ENCODE data around the gene MILR1. TPM values are rescaled to one million over a fixed set of nuclear protein-coding genes. Genes with fewer than 3 reads are reported as not detected.
A peak's percentile ranks its signal among the peaks of the same experiment; 100 is the strongest.

MILR1 gene
- total RNA-seq, 1 experiment from 2014 or later, result 9.8 TPM

DNA sequence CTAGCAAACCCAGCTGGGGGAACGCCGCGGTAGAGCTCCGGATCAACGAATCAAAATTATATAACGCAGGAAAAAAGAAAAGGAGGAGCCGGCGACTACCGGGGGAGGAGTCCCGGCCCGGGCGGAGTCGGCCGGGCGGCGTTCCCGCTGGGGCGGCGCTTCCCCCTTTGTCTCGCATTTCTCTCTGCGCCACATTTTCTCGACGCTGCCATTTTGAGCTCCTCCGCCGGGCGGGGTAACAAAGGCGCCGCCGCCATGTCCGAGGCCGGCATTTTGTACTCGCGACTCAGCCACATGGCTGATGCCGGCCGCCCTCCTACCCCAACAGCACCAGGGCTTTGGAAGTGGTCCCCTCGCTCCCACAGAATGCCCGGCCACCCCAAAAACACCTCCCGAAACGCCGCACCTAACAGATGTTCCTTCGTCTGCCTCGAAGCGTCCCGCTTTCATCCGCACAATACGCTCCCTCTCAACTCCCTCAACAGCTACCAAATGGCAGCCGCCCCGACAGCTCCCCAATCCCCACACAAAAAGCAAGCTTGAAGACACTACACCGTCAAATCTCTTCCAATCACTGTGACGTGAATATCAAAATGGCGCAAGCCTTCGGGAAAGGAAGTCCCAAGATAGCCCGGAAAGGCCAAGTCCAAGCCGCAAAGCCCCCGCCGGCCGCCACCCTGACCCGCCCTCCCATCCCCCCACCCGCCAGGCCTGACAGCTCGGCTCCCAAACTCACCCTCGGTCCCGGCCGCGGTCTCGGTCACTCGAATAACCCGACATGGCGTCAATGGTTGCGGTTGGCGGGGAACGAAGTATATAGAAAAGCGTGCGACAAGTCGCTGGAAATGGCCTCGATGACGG lies 56.7 kb downstream of the MILR1 start:
- ChIA-PET CTCF (interaction anchor here (0.6 to 1.2 kb wide), 3 partner anchors 84 to 231 kb away, joined by 3 to 4 read pairs (median 3); no protein-coding TSS in a partner anchor), POLR2A (interaction anchor here (0.6 to 6.5 kb wide), 57 partner anchors 9 to 883 kb away, joined by 3 to 225 read pairs (median 4); partner anchors contain the start of genes MILR1, PECAM1, POLG2 and SMURF2)
- intact Hi-C loops (cut with micrococcal nuclease), result loop anchor here (1.0 to 2.0 kb wide), 2 partner anchors 8 to 143 kb away; partner anchors contain the start of gene POLG2
- Mint-ChIP-seq H3K36me3 (ENCODE audit: insufficient read depth, unreplicated experiment) (peaks cover 76% of the 10 kb centered on the region), H3K4me1 (ENCODE audit: insufficient read depth, unreplicated experiment) (peaks cover 43% of the 10 kb centered on the region), H3K9me3 (ENCODE audit: unreplicated experiment) (no peaks in the 10 kb centered on the region), H3K27ac (ENCODE audit: low read depth, unreplicated experiment) (peak overlapping the region; percentile 100), H3K27me3 (ENCODE audit: insufficient read depth, unreplicated experiment) (no peaks in the 10 kb centered on the region), H3K4me3 (ENCODE audit: unreplicated experiment) (peak overlapping the region; percentile 99)
- TSS peak; percentile 26 for BruUV-seq (replicated peaks)
- TF ChIP-seq, protein P1, sequence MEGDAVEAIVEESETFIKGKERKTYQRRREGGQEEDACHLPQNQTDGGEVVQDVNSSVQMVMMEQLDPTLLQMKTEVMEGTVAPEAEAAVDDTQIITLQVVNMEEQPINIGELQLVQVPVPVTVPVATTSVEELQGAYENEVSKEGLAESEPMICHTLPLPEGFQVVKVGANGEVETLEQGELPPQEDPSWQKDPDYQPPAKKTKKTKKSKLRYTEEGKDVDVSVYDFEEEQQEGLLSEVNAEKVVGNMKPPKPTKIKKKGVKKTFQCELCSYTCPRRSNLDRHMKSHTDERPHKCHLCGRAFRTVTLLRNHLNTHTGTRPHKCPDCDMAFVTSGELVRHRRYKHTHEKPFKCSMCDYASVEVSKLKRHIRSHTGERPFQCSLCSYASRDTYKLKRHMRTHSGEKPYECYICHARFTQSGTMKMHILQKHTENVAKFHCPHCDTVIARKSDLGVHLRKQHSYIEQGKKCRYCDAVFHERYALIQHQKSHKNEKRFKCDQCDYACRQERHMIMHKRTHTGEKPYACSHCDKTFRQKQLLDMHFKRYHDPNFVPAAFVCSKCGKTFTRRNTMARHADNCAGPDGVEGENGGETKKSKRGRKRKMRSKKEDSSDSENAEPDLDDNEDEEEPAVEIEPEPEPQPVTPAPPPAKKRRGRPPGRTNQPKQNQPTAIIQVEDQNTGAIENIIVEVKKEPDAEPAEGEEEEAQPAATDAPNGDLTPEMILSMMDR (IDR thresholded peaks at IDR 0.05; ENCODE audit: unreplicated experiment), result no peak
- DNase-seq (ENCODE audit: unreplicated experiment), result peak; percentile 87

DNA sequence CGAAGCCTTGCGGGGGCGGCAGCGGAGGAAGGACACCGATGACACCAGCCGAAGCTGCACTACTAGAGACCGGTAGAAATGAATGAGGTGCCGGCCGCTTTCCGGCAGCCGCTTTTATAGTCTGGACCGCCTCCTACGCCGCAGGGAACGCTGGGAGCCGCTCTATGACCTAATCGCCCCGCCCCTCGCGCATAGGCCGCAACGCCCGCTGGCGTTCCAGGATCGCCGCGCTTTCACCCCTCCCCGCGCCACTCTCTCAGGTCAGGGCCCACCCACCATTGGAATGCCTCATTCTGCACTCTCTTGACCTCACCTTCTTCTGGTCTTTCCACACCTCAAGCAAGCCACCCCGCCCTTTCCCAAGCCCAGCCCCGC lies 57.3 kb downstream of the MILR1 start, which contains the start of gene DDX5:
TSS of gene DDX5 (minus strand) at position 89 of the 375 bp plus-strand sequence. CDS start 170 bp downstream, outside the sequence.
- peak within 1 kb of the TSS; percentile 99 for H3K4me3 Mint-ChIP-seq (ENCODE audit: unreplicated experiment)
- no peaks in the 10 kb centered on the region for H3K27me3 Mint-ChIP-seq (ENCODE audit: insufficient read depth, unreplicated experiment)
- ChIA-PET CTCF (interaction anchor here (0.6 to 1.7 kb wide), 5 partner anchors 15 to 599 kb away, joined by 3 to 8 read pairs (median 3); no protein-coding TSS in a partner anchor), POLR2A (interaction anchor here (0.6 to 6.5 kb wide), 60 partner anchors 9 to 765 kb away, joined by 3 to 225 read pairs (median 5); partner anchors contain the start of genes CCDC47, POLG2, SMARCD2 and SMURF2)
- no TSS peak for BruUV-seq (replicated peaks)
- H3K9me3 Mint-ChIP-seq (ENCODE audit: unreplicated experiment), result no peaks in the 10 kb centered on the region
- peak; percentile 99 for DNase-seq (ENCODE audit: unreplicated experiment)
- H3K4me1 Mint-ChIP-seq (ENCODE audit: insufficient read depth, unreplicated experiment), result peaks cover 40% of the 10 kb centered on the region
- peak within 1 kb of the TSS; percentile 100 for H3K27ac Mint-ChIP-seq (ENCODE audit: low read depth, unreplicated experiment)
- peaks cover 76% of the 10 kb centered on the region for H3K36me3 Mint-ChIP-seq (ENCODE audit: insufficient read depth, unreplicated experiment)
- TF ChIP-seq, protein P1 (IDR thresholded peaks at IDR 0.05; ENCODE audit: unreplicated experiment), result no peak
- intact Hi-C loops (cut with micrococcal nuclease), result loop anchor here (2.0 kb wide), 1 partner anchor 143 kb away; no protein-coding TSS in a partner anchor

DNA sequence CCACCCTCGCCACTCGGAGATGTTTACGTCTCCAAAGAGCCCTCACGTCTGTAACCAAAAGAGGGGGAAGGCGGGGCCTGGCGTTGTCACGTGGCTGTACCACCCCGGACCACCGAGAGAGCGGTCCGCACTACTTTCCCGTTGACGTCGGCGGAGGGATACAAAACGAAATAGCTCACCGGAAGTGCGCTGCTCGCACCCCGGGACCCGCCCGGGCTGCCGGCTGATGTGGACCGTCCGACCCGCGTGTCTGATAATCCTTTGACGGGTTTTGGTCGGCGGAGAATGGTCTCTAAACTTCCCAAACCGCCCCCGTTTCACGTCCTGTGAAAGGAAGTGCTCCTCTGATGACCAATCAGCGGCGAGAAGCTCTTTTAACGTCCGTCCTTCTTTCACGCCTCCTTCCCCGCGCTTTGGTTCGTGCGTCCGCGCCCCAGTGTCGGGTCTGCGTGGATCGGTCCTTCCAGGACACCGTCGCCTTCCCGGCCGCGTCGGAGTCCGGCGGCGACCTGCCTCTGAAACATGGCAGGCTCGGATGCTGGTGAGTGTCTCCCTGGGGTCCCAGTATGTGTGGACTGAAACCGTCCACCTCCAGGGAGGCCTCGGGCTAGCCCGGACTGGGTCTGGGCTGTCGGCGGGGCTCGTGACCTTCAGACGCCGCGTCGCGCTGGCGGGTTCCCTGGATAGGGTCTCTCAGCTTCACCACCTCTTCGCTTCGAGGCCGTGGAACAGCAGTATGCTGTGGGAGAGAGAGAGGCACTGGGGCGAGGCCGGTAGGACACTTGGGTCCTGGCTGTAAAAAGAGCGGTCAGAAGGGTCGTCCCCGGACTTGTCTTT lies 57.9 kb downstream of the MILR1 start, which contains the start of gene CEP95:
TSS of gene CEP95 (plus strand) at position 402 of the 837 bp plus-strand sequence. CDS start at position 523, 121 bp downstream.
- DNase-seq (ENCODE audit: unreplicated experiment), result peak; percentile 96
- intact Hi-C loops (cut with micrococcal nuclease), result loop anchor here (1.0 to 2.0 kb wide), 2 partner anchors 86 to 142 kb away; no protein-coding TSS in a partner anchor
- BruUV-seq (replicated peaks), result no TSS peak
- Mint-ChIP-seq H3K4me1 (ENCODE audit: insufficient read depth, unreplicated experiment) (peaks cover 34% of the 10 kb centered on the region), H3K9me3 (ENCODE audit: unreplicated experiment) (no peaks in the 10 kb centered on the region), H3K36me3 (ENCODE audit: insufficient read depth, unreplicated experiment) (peaks cover 76% of the 10 kb centered on the region), H3K27me3 (ENCODE audit: insufficient read depth, unreplicated experiment) (no peaks in the 10 kb centered on the region), H3K27ac (ENCODE audit: low read depth, unreplicated experiment) (peak within 1 kb of the TSS; percentile 100), H3K4me3 (ENCODE audit: unreplicated experiment) (peak within 1 kb of the TSS; percentile 99)
- TF ChIP-seq, protein P1 (IDR thresholded peaks at IDR 0.05; ENCODE audit: unreplicated experiment), result no peak
- CTCF ChIA-PET, result interaction anchor here (0.6 to 1.7 kb wide), 7 partner anchors 16 to 599 kb away, joined by 3 to 8 read pairs (median 3); no protein-coding TSS in a partner anchor
- POLR2A ChIA-PET, result interaction anchor here (0.5 to 6.5 kb wide), 58 partner anchors 8 to 772 kb away, joined by 3 to 225 read pairs (median 4); partner anchors contain the start of genes CCDC47, POLG2, SMARCD2 and SMURF2
